H1 (cell line): ENCODE measurements around the gene GPC3. TPM values are rescaled to one million over a fixed set of nuclear protein-coding genes. Genes with fewer than 3 reads are reported as not detected.

Source experiments
- ATF3 ChIP-seq: IDR thresholded peaks from 2 replicates; pipeline ENCODE4 v1.6.1; 2011; ENCODE audit warnings: low read depth, mild to moderate bottlenecking, low read length; ENCODE audit not compliant: insufficient read depth
- BACH1 ChIP-seq: IDR thresholded peaks from 2 replicates; pipeline ENCODE4 v1.6.1; 2012; ENCODE audit warnings: low read length, improper control_type of control experiment
- BRCA1 ChIP-seq: IDR thresholded peaks from 2 replicates; pipeline ENCODE4 v1.6.1; 2012; ENCODE audit warnings: low read depth, low read length, improper control_type of control experiment
- CHD2 ChIP-seq: IDR thresholded peaks from 2 replicates; pipeline ENCODE4 v1.6.1; 2012; ENCODE audit warnings: low read length, improper control_type of control experiment
- CHD7 ChIP-seq: fragments of 300-600 bp; sonication (generic); IDR thresholded peaks from 2 replicates; pipeline ENCODE4 v1.7.1; 2012; ENCODE audit warnings: low read length, moderate library complexity, mild to moderate bottlenecking, inconsistent platforms; ENCODE audit not compliant: insufficient replicate concordance
- JUN ChIP-seq: IDR thresholded peaks from 2 replicates; pipeline ENCODE4 v1.6.1; 2011; ENCODE audit warnings: low read depth, mild to moderate bottlenecking, improper control_type of control experiment, low read length
- MAFK ChIP-seq: IDR thresholded peaks from 2 replicates; pipeline ENCODE4 v1.6.1; 2012; ENCODE audit warnings: low read depth, mild to moderate bottlenecking, improper control_type of control experiment, low read length
- SUZ12 ChIP-seq: fragments of 200-600 bp; sonication (generic); IDR thresholded peaks from 2 replicates; pipeline ENCODE4 v1.6.1; 2012; ENCODE audit warnings: mild to moderate bottlenecking, inconsistent platforms, low read length, moderate library complexity, mixed read lengths
- TEAD4 ChIP-seq: IDR thresholded peaks from 2 replicates; pipeline ENCODE4 v1.6.1; 2012; ENCODE audit warnings: low read depth, low read length, inconsistent platforms, mixed read lengths
- polyA plus RNA-seq, 7 experiments: library from polyadenylated mRNA; depleted of rRNA in 3 of 7; stranded (reverse) in 5 of 7; unstranded in 2 of 7; fragments of >200 nt in 5 of 7; fragments of 200-250 nt in 2 of 7; gene quantifications; 1 replicate in 5 of 7; 2 replicates in 1 of 7; 4 replicates in 1 of 7; pipeline versions ENCODE4 v1.2.1 to v1.2.3, GENCODE V29; 2011 to 2013; ENCODE audit warnings: missing spikeins in 2 of 7, mixed read lengths in 2 of 7
- total RNA-seq: library from RNA; stranded (reverse); fragmentation: NEBNext Ultra II Directional; extraction: Animal tissue kit (Norgen Biotek cat#: 25700); gene quantifications from 2 replicates; pipeline ENCODE4 v1.2.1, GENCODE V29; 2021

The GPC3 gene
- total and polyA plus RNA-seq, 2 of the 8 experiments (the other 6 are each of a cell fraction or from before 2014, with no cell fraction given) = 64.8 to 71.9 TPM

GRCh38 chrX:133995759-133996158, 10.4 kb upstream of the GPC3 start (continued):
- TF ChIP-seq CHD7 (no peak), MAFK (no peak), BRCA1 (no peak), BACH1 (no peak), CHD2 (no peak), ATF3 (no peak), JUN (no peak), TEAD4 (no peak), SUZ12 (no peak)
